Measurements from ENCODE around the gene MGST2.

The MGST2 gene

GRCh38 chr4:139745111-139745639 lies 79.6 kb downstream of the MGST2 start:
- no peak for DNase-seq (ENCODE audit: low read depth)
- Histone ChIP-seq H3K4me3 (ENCODE audit: low read length) (no peak overlapping the region), H3K9ac (ENCODE audit: low read length) (no peak overlapping the region), H3K4me1 (ENCODE audit: control insufficient read depth, insufficient read depth, low read length) (peaks cover 23% of the 10 kb centered on the region), H3K36me3 (ENCODE audit: control insufficient read depth, insufficient read depth, low read length, severe bottlenecking) (no peaks in the 10 kb centered on the region), H3K27me3 (replicated peaks; ENCODE audit: control insufficient read depth, insufficient read depth, low read length) (no peaks in the 10 kb centered on the region), H3K9me3 (ENCODE audit: control insufficient read depth, low read length) (no peaks in the 10 kb centered on the region)

- Histone ChIP-seq H3K9ac (ENCODE audit: low read length) (no peak overlapping the region), H3K27me3 (replicated peaks; ENCODE audit: control insufficient read depth, insufficient read depth, low read length) (no peaks in the 10 kb centered on the region), H3K9me3 (ENCODE audit: control insufficient read depth, low read length) (no peaks in the 10 kb centered on the region), H3K36me3 (ENCODE audit: control insufficient read depth, insufficient read depth, low read length, severe bottlenecking) (no peaks in the 10 kb centered on the region), H3K4me1 (ENCODE audit: control insufficient read depth, insufficient read depth, low read length) (peaks cover 13% of the 10 kb centered on the region), H3K4me3 (ENCODE audit: low read length) (no peak overlapping the region)
- no peak for DNase-seq (ENCODE audit: low read depth)
These were observed 81.0 kb downstream of the MGST2 start for GRCh38 chr4:139746431-139747171.

- DNase-seq (ENCODE audit: low read depth), result no peak
- Histone ChIP-seq H3K27me3 (replicated peaks; ENCODE audit: control insufficient read depth, insufficient read depth, low read length) (no peaks in the 10 kb centered on the region), H3K36me3 (ENCODE audit: control insufficient read depth, insufficient read depth, low read length, severe bottlenecking) (no peaks in the 10 kb centered on the region)
These were observed 83.7 kb downstream of the MGST2 start for GRCh38 chr4:139749338-139749737.

GRCh38 chr4:139749835-139750498 lies 84.3 kb downstream of the MGST2 start:
- Histone ChIP-seq H3K4me3 (ENCODE audit: low read length) (no peak overlapping the region), H3K9ac (ENCODE audit: low read length) (no peak overlapping the region), H3K9me3 (ENCODE audit: control insufficient read depth, low read length) (no peaks in the 10 kb centered on the region), H3K36me3 (ENCODE audit: control insufficient read depth, insufficient read depth, low read length, severe bottlenecking) (no peaks in the 10 kb centered on the region), H3K27me3 (replicated peaks; ENCODE audit: control insufficient read depth, insufficient read depth, low read length) (no peaks in the 10 kb centered on the region), H3K4me1 (ENCODE audit: control insufficient read depth, insufficient read depth, low read length) (no peaks in the 10 kb centered on the region)
- DNase-seq (ENCODE audit: low read depth), result no peak

More at GRCh38 chr4:139749338-139749737, 83.7 kb downstream of the MGST2 start:
- no peaks in the 10 kb centered on the region for H3K4me1 ChIP-seq (ENCODE audit: control insufficient read depth, insufficient read depth, low read length)
- H3K9ac ChIP-seq (ENCODE audit: low read length), result no peak overlapping the region
- no peak overlapping the region for H3K4me3 ChIP-seq (ENCODE audit: low read length)
- H3K9me3 ChIP-seq (ENCODE audit: control insufficient read depth, low read length), result no peaks in the 10 kb centered on the region

- no peaks in the 10 kb centered on the region for H3K4me1 ChIP-seq (ENCODE audit: control insufficient read depth, insufficient read depth, low read length)
- H3K4me3 ChIP-seq (ENCODE audit: low read length), result no peak overlapping the region
- no peaks in the 10 kb centered on the region for H3K9me3 ChIP-seq (ENCODE audit: control insufficient read depth, low read length)
- H3K36me3 ChIP-seq (ENCODE audit: control insufficient read depth, insufficient read depth, low read length, severe bottlenecking), result no peaks in the 10 kb centered on the region
- no peaks in the 10 kb centered on the region for H3K27me3 ChIP-seq (replicated peaks; ENCODE audit: control insufficient read depth, insufficient read depth, low read length)
- no peak overlapping the region for H3K9ac ChIP-seq (ENCODE audit: low read length)
- DNase-seq (ENCODE audit: low read depth), result no peak
These were observed 88.1 kb downstream of the MGST2 start for GRCh38 chr4:139753686-139754085.

Data from adipocyte (in vitro differentiated cells).